Renal pelvis (tissue), 4 donors: ENCODE measurements around the gene NDST1. TPM values are rescaled to one million over a fixed set of nuclear protein-coding genes. Genes with fewer than 3 reads are reported as not detected.

Experiments used
- DNase-seq: peaks from one replicate; pipeline ENCODE4 v3.0.0-alpha.2; 2013
- polyA plus RNA-seq, 3 donors: library from polyadenylated mRNA; unstranded; fragments of 120-200 nt; gene quantifications; one replicate each; pipeline ENCODE4 v1.2.1, GENCODE V29; 2013; ENCODE audit not compliant: insufficient read length in 3 of 3

NDST1 gene
- polyA plus RNA-seq, 3 donors = 56.8 to 67.7 (median 61.9) TPM

- DNase-seq = no peak
Measured at GRCh38 chr5:150567031-150567717, 59.2 kb downstream of the NDST1 start.

- no peak for DNase-seq
Measured at GRCh38 chr5:150568663-150569062, 60.7 kb downstream of the NDST1 start.

- DNase-seq = no peak
Measured at GRCh38 chr5:150570333-150570732, 62.4 kb downstream of the NDST1 start.

GRCh38 chr5:150571836-150572235, 63.9 kb downstream of the NDST1 start:
- no peak for DNase-seq

- DNase-seq = no peak
Measured at GRCh38 chr5:150573216-150573615, 65.3 kb downstream of the NDST1 start.

GRCh38 chr5:150573867-150574817, 66.2 kb downstream of the NDST1 start:
- DNase-seq = no peak

- no peak for DNase-seq
Measured at GRCh38 chr5:150574818-150575547, 67.1 kb downstream of the NDST1 start.

GRCh38 chr5:150575745-150576448, 68.0 kb downstream of the NDST1 start:
- no peak for DNase-seq

- DNase-seq = no peak
Measured at GRCh38 chr5:150576449-150576949, 68.6 kb downstream of the NDST1 start.

GRCh38 chr5:150577378-150578139, 69.6 kb downstream of the NDST1 start:
- no peak for DNase-seq

- DNase-seq = no peak
Measured at GRCh38 chr5:150578781-150579461, 71.0 kb downstream of the NDST1 start.

GRCh38 chr5:150579462-150580400, 71.8 kb downstream of the NDST1 start:
- DNase-seq = no peak

- no peak for DNase-seq
Measured at GRCh38 chr5:150580917-150581316, 73.0 kb downstream of the NDST1 start.

- DNase-seq = peak; percentile 75
Measured at GRCh38 chr5:150582241-150583109, 74.5 kb downstream of the NDST1 start.

- DNase-seq = no peak
Measured at GRCh38 chr5:150583541-150584225, 75.8 kb downstream of the NDST1 start.

GRCh38 chr5:150584556-150585335, 76.8 kb downstream of the NDST1 start:
- DNase-seq = no peak
